ENCODE measurements around the gene FLNB. TPM values are rescaled to one million over a fixed set of nuclear protein-coding genes. Genes with fewer than 3 reads are reported as not detected.
A peak's percentile ranks its signal among the peaks of the same experiment; 100 is the strongest.

Gene FLNB
- total RNA-seq, 1 experiment from 2014 or later = 315 TPM

DNA sequence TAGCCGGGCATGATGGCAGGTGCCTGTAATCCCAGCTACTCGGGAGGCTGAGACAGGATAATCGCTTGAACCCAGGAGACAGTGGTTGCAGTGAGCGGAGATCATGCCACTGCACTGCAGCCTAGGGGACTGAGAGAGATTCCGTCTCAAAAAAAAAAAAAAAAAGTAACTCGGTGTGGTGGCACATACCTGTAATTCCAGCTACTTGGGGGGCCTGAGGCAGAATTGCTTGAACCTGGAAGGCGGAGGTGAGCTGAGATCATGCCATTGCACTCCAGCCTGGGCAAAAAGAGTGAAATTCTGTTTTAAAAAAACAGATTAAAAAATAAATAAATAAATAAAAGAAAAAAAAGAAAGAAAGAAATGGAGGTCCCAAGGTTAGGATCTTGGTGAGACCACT lies 6.2 kb upstream of the FLNB start:
- intact Hi-C loops (cut with micrococcal nuclease; ENCODE audit: unreplicated experiment) = no loop called here
- no peak for DNase-seq
- CTCF ChIA-PET = interaction anchor here (0.6 kb wide), 1 partner anchor 200 kb away, joined by 5 read pairs; no protein-coding TSS in a partner anchor
- Mint-ChIP-seq H3K4me1 (ENCODE audit: low read depth, unreplicated experiment) (peaks cover 36% of the 10 kb centered on the region), H3K9me3 (ENCODE audit: unreplicated experiment) (no peaks in the 10 kb centered on the region), H3K27ac (ENCODE audit: unreplicated experiment) (no peak overlapping the region), H3K36me3 (ENCODE audit: insufficient read depth, unreplicated experiment) (peaks cover 6% of the 10 kb centered on the region), H3K27me3 (ENCODE audit: insufficient read depth, unreplicated experiment) (no peaks in the 10 kb centered on the region), H3K4me3 (ENCODE audit: unreplicated experiment) (no peak overlapping the region)
- POLR2A ChIA-PET = no interaction called here
- no peaks in the 10 kb centered on the region for H3K27me3 ChIP-seq (replicated peaks; ENCODE audit: control insufficient read depth, insufficient read depth, low read length)
- H3K4me3 ChIP-seq (ENCODE audit: low read depth, low read length) = no peak overlapping the region
- H3K4me1 ChIP-seq = peaks cover 78% of the 10 kb centered on the region
- TF ChIP-seq, protein P1, sequence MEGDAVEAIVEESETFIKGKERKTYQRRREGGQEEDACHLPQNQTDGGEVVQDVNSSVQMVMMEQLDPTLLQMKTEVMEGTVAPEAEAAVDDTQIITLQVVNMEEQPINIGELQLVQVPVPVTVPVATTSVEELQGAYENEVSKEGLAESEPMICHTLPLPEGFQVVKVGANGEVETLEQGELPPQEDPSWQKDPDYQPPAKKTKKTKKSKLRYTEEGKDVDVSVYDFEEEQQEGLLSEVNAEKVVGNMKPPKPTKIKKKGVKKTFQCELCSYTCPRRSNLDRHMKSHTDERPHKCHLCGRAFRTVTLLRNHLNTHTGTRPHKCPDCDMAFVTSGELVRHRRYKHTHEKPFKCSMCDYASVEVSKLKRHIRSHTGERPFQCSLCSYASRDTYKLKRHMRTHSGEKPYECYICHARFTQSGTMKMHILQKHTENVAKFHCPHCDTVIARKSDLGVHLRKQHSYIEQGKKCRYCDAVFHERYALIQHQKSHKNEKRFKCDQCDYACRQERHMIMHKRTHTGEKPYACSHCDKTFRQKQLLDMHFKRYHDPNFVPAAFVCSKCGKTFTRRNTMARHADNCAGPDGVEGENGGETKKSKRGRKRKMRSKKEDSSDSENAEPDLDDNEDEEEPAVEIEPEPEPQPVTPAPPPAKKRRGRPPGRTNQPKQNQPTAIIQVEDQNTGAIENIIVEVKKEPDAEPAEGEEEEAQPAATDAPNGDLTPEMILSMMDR (IDR thresholded peaks at IDR 0.05; ENCODE audit: insufficient read depth in 1 of 2, low read depth in 1 of 2, low read length in 1 of 2, severe bottlenecking in 1 of 2, unreplicated experiment in 1 of 2) = no peak
- no TSS peak for BruUV-seq (replicated peaks)
- H3K36me3 ChIP-seq (ENCODE audit: control insufficient read depth, insufficient read depth, low read length) = no peaks in the 10 kb centered on the region
- no peaks in the 10 kb centered on the region for H3K9me3 ChIP-seq

GRCh38 chr3:58003093-58003492 lies 5.1 kb upstream of the FLNB start:
- Histone ChIP-seq H3K4me3 (ENCODE audit: low read depth, low read length) (no peak overlapping the region), H3K9me3 (no peaks in the 10 kb centered on the region), H3K27me3 (replicated peaks; ENCODE audit: control insufficient read depth, insufficient read depth, low read length) (no peaks in the 10 kb centered on the region), H3K4me1 (peaks cover 72% of the 10 kb centered on the region), H3K36me3 (ENCODE audit: control insufficient read depth, insufficient read depth, low read length) (no peaks in the 10 kb centered on the region)
- H3K4me1 Mint-ChIP-seq (ENCODE audit: low read depth, unreplicated experiment) = peaks cover 33% of the 10 kb centered on the region
- peak overlapping the region; percentile 18 for H3K27ac Mint-ChIP-seq (ENCODE audit: unreplicated experiment)
- ChIA-PET CTCF (no interaction called here), POLR2A (no interaction called here)
- BruUV-seq (replicated peaks) = no TSS peak
- TF ChIP-seq, protein P1 (IDR thresholded peaks at IDR 0.05; ENCODE audit: insufficient read depth in 1 of 2, low read depth in 1 of 2, low read length in 1 of 2, severe bottlenecking in 1 of 2, unreplicated experiment in 1 of 2) = no peak
- H3K27me3 Mint-ChIP-seq (ENCODE audit: insufficient read depth, unreplicated experiment) = no peaks in the 10 kb centered on the region
- peaks cover 6% of the 10 kb centered on the region for H3K36me3 Mint-ChIP-seq (ENCODE audit: insufficient read depth, unreplicated experiment)
- H3K9me3 Mint-ChIP-seq (ENCODE audit: unreplicated experiment) = no peaks in the 10 kb centered on the region
- intact Hi-C loops (cut with micrococcal nuclease; ENCODE audit: unreplicated experiment) = no loop called here
- DNase-seq = peak; percentile 49 to 74
- no peak overlapping the region for H3K4me3 Mint-ChIP-seq (ENCODE audit: unreplicated experiment)

- Histone ChIP-seq H3K4me3 (ENCODE audit: low read depth, low read length) (no peak overlapping the region), H3K9me3 (no peaks in the 10 kb centered on the region), H3K36me3 (ENCODE audit: control insufficient read depth, insufficient read depth, low read length) (0 out of 2 replicates have a peak, but pooled peaks cover 2% of the 10 kb centered on the region), H3K27me3 (replicated peaks; ENCODE audit: control insufficient read depth, insufficient read depth, low read length) (no peaks in the 10 kb centered on the region), H3K4me1 (peaks cover 58% of the 10 kb centered on the region)
- intact Hi-C loops (cut with micrococcal nuclease; ENCODE audit: unreplicated experiment) = loop anchor here (5.0 kb wide), 1 partner anchor 107 kb away; no protein-coding TSS in a partner anchor
- Mint-ChIP-seq H3K27me3 (ENCODE audit: insufficient read depth, unreplicated experiment) (no peaks in the 10 kb centered on the region), H3K9me3 (ENCODE audit: unreplicated experiment) (no peaks in the 10 kb centered on the region), H3K27ac (ENCODE audit: unreplicated experiment) (no peak overlapping the region), H3K4me1 (ENCODE audit: low read depth, unreplicated experiment) (peaks cover 15% of the 10 kb centered on the region), H3K36me3 (ENCODE audit: insufficient read depth, unreplicated experiment) (peaks cover 16% of the 10 kb centered on the region), H3K4me3 (ENCODE audit: unreplicated experiment) (no peak overlapping the region)
- TF ChIP-seq, protein P1 (IDR thresholded peaks at IDR 0.05; ENCODE audit: insufficient read depth in 1 of 2, low read depth in 1 of 2, low read length in 1 of 2, severe bottlenecking in 1 of 2, unreplicated experiment in 1 of 2) = no peak
- no peak for DNase-seq
- POLR2A ChIA-PET = no interaction called here
- CTCF ChIA-PET = no interaction called here
- BruUV-seq (replicated peaks) = no TSS peak
Observed at GRCh38 chr3:58004973-58005372, 3.2 kb upstream of the FLNB start.

Measured in Caco-2 (cell line).